Measurements from ENCODE around the gene SLC5A11.
A peak's percentile ranks its signal among the peaks of the same experiment; 100 is the strongest.

Gene SLC5A11

GRCh38 chr16:24826817-24827566 is 18.8 kb upstream of the SLC5A11 start:
- Histone ChIP-seq H3K23ac (ENCODE audit: low read length) (no peak overlapping the region), H2BK5ac (ENCODE audit: low read depth, low read length, poor library complexity) (no peak overlapping the region), H3K9me3 (ENCODE audit: insufficient read depth, low read depth, low read length) (no peaks in the 10 kb centered on the region), H3K27me3 (ENCODE audit: insufficient read depth, low read length) (no peaks in the 10 kb centered on the region), H2BK12ac (ENCODE audit: low read length) (no peak overlapping the region), H3K4me1 (ENCODE audit: control insufficient read depth in 1 of 2, insufficient read depth in 2 of 2, low read length in 2 of 2) (peaks cover 0 to 5% of the 10 kb centered on the region in 2 experiments), H4K12ac (ENCODE audit: low read depth, low read length) (no peak overlapping the region), H3K9ac (ENCODE audit: low read length) (no peak overlapping the region), H3K79me1 (ENCODE audit: low read length) (no peaks in the 10 kb centered on the region), H3K36me3 (ENCODE audit: control insufficient read depth in 1 of 2, insufficient read depth in 2 of 2, low read length in 2 of 2) (peaks cover 36 to 37% of the 10 kb centered on the region in 2 experiments), H4K91ac (ENCODE audit: low read depth, low read length) (no peak overlapping the region), H3K4me2 (ENCODE audit: low read length) (no peak overlapping the region), H2AK5ac (ENCODE audit: low read length) (no peak overlapping the region), H2AFZ (ENCODE audit: insufficient read depth, low read length, poor library complexity) (no peak overlapping the region), H3K27ac (ENCODE audit: low read depth, low read length) (no peak overlapping the region), H3K14ac (ENCODE audit: low read length) (no peak overlapping the region), H2BK120ac (ENCODE audit: insufficient read depth, low read length, poor library complexity) (no peak overlapping the region), H3K4me3 (ENCODE audit: low read depth, low read length) (no peak overlapping the region), H3K79me2 (ENCODE audit: control insufficient read depth, insufficient read depth, low read length, poor library complexity) (no peaks in the 10 kb centered on the region), H3K4ac (ENCODE audit: low read depth, low read length) (no peak overlapping the region), H3K18ac (ENCODE audit: low read length) (no peak overlapping the region), H4K8ac (ENCODE audit: low read depth, low read length) (no peak overlapping the region)
- no CpG with 5 or more reads among the region's 9 CpGs for WGBS (ENCODE audit: extremely low coverage, insufficient coverage, insufficient read length)
- DNase-seq = no peak

DNA sequence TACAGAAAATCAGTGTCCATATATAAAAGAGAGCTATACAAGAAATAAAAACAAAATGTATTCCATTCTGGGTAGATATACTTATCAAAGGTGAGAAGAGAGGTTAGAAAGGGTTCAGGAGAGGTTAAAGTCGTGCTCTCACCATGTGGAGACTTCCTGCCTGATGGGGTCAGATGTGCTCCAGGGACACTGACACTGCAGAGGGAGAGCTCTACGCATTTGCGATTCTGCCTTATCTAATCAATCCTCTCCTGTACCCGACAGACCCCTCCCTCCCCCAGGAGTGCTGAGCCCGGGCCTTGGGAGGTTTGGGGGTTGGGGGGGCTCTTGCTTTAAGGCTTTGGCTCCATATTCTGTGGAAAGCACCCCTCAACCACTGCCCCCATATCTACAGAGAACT is 16.6 kb upstream of the SLC5A11 start:
- WGBS (ENCODE audit: extremely low coverage, insufficient coverage, insufficient read length) = no CpG with 5 or more reads among the region's 5 CpGs
- Histone ChIP-seq H3K27me3 (ENCODE audit: insufficient read depth, low read length) (no peaks in the 10 kb centered on the region), H3K9me3 (ENCODE audit: insufficient read depth, low read depth, low read length) (peaks cover 5% of the 10 kb centered on the region), H2BK120ac (ENCODE audit: insufficient read depth, low read length, poor library complexity) (no peak overlapping the region), H3K9ac (ENCODE audit: low read length) (no peak overlapping the region), H2AFZ (ENCODE audit: insufficient read depth, low read length, poor library complexity) (no peak overlapping the region), H3K23ac (ENCODE audit: low read length) (no peak overlapping the region), H3K18ac (ENCODE audit: low read length) (no peak overlapping the region), H3K4me2 (ENCODE audit: low read length) (no peak overlapping the region), H3K79me2 (ENCODE audit: control insufficient read depth, insufficient read depth, low read length, poor library complexity) (no peaks in the 10 kb centered on the region), H3K36me3 (ENCODE audit: control insufficient read depth in 1 of 2, insufficient read depth in 2 of 2, low read length in 2 of 2) (peaks cover 19 to 20% of the 10 kb centered on the region in 2 experiments), H3K27ac (ENCODE audit: low read depth, low read length) (no peak overlapping the region), H3K4me3 (ENCODE audit: low read depth, low read length) (no peak overlapping the region), H4K8ac (ENCODE audit: low read depth, low read length) (no peak overlapping the region), H2BK5ac (ENCODE audit: low read depth, low read length, poor library complexity) (no peak overlapping the region), H2BK12ac (ENCODE audit: low read length) (no peak overlapping the region), H3K79me1 (ENCODE audit: low read length) (no peaks in the 10 kb centered on the region), H2AK5ac (ENCODE audit: low read length) (no peak overlapping the region), H4K91ac (ENCODE audit: low read depth, low read length) (no peak overlapping the region), H3K4me1 (ENCODE audit: control insufficient read depth in 1 of 2, insufficient read depth in 2 of 2, low read length in 2 of 2) (no peaks in the 10 kb centered on the region), H4K12ac (ENCODE audit: low read depth, low read length) (no peak overlapping the region), H3K4ac (ENCODE audit: low read depth, low read length) (no peak overlapping the region), H3K14ac (ENCODE audit: low read length) (no peak overlapping the region)
- no peak for DNase-seq

- DNase-seq = no peak
- no peak overlapping the region for H3K4ac ChIP-seq (ENCODE audit: low read depth, low read length)
- no peak overlapping the region for H4K12ac ChIP-seq (ENCODE audit: low read depth, low read length)
- H3K23ac ChIP-seq (ENCODE audit: low read length) = no peak overlapping the region
- WGBS (ENCODE audit: extremely low coverage, insufficient coverage, insufficient read length) = no CpG with 5 or more reads among the region's 6 CpGs
- H3K9me3 ChIP-seq (ENCODE audit: insufficient read depth, low read depth, low read length) = peaks cover 5% of the 10 kb centered on the region
- no peak overlapping the region for H3K27ac ChIP-seq (ENCODE audit: low read depth, low read length)
- no peak overlapping the region for H4K91ac ChIP-seq (ENCODE audit: low read depth, low read length)
- no peak overlapping the region for H4K8ac ChIP-seq (ENCODE audit: low read depth, low read length)
- no peak overlapping the region for H3K9ac ChIP-seq (ENCODE audit: low read length)
- H2AFZ ChIP-seq (ENCODE audit: insufficient read depth, low read length, poor library complexity) = no peak overlapping the region
- no peak overlapping the region for H3K4me2 ChIP-seq (ENCODE audit: low read length)
- no peak overlapping the region for H3K14ac ChIP-seq (ENCODE audit: low read length)
- no peaks in the 10 kb centered on the region for H3K79me1 ChIP-seq (ENCODE audit: low read length)
- H2BK5ac ChIP-seq (ENCODE audit: low read depth, low read length, poor library complexity) = no peak overlapping the region
- no peak overlapping the region for H2BK120ac ChIP-seq (ENCODE audit: insufficient read depth, low read length, poor library complexity)
- no peak overlapping the region for H3K4me3 ChIP-seq (ENCODE audit: low read depth, low read length)
- no peaks in the 10 kb centered on the region for H3K4me1 ChIP-seq (ENCODE audit: control insufficient read depth in 1 of 2, insufficient read depth in 2 of 2, low read length in 2 of 2)
- no peaks in the 10 kb centered on the region for H3K79me2 ChIP-seq (ENCODE audit: control insufficient read depth, insufficient read depth, low read length, poor library complexity)
- no peak overlapping the region for H2AK5ac ChIP-seq (ENCODE audit: low read length)
- H3K36me3 ChIP-seq (ENCODE audit: control insufficient read depth in 1 of 2, insufficient read depth in 2 of 2, low read length in 2 of 2) = peaks cover 2 to 5% of the 10 kb centered on the region in 2 experiments
- H3K27me3 ChIP-seq (ENCODE audit: insufficient read depth, low read length) = no peaks in the 10 kb centered on the region
- no peak overlapping the region for H3K18ac ChIP-seq (ENCODE audit: low read length)
- H2BK12ac ChIP-seq (ENCODE audit: low read length) = no peak overlapping the region
Observed at GRCh38 chr16:24833352-24833751, 12.4 kb upstream of the SLC5A11 start.

DNA sequence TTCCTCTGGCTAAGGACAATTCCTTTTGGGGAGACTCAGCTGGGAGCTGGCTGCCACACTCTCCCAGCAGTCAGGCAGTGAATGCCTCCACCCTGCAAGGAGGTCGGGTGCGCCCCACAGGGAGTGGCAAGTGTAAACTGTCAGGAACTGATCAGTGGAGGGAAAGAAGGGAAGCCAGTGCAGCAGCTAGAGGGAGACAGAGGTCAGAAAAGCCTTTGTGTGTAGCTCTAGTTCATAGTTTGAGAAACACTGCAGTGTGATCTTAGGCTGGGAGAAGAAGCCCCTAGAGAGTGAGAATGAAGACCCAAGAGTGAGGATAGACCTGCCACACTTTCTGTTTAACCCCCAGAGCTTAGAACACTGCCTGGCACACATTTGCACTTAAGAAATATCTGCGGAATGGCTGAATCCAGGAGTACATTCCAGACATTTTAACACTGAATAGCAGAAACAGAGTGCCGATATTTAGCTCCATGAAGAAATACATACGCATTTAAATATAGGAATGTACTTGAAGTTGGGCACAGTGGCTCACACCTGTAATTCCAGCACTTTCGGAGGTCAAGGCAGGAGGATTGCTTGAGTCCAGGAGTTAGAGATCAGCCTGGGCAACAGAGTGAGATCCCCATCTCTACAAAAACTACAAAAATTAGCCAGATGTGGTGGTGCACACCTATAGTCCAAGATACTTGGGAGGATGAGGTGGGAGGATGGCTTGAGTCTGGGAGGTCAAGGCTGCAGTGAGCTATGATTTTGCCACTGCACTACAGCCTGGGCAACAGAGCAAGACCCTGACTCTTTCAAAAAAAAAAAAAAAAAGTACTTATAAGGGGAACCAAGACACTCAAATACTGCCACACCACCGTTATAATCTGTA is 11.1 kb upstream of the SLC5A11 start:
- Histone ChIP-seq H3K23ac (ENCODE audit: low read length) (no peak overlapping the region), H3K27ac (ENCODE audit: low read depth, low read length) (no peak overlapping the region), H4K8ac (ENCODE audit: low read depth, low read length) (no peak overlapping the region), H3K14ac (ENCODE audit: low read length) (no peak overlapping the region), H2BK120ac (ENCODE audit: insufficient read depth, low read length, poor library complexity) (no peak overlapping the region), H2BK12ac (ENCODE audit: low read length) (no peak overlapping the region), H2AFZ (ENCODE audit: insufficient read depth, low read length, poor library complexity) (no peak overlapping the region), H3K4me1 (ENCODE audit: control insufficient read depth in 1 of 2, insufficient read depth in 2 of 2, low read length in 2 of 2) (no peaks in the 10 kb centered on the region), H4K91ac (ENCODE audit: low read depth, low read length) (no peak overlapping the region), H3K4me3 (ENCODE audit: low read depth, low read length) (no peak overlapping the region), H3K79me1 (ENCODE audit: low read length) (no peaks in the 10 kb centered on the region), H4K12ac (ENCODE audit: low read depth, low read length) (no peak overlapping the region), H3K27me3 (ENCODE audit: insufficient read depth, low read length) (no peaks in the 10 kb centered on the region), H3K9me3 (ENCODE audit: insufficient read depth, low read depth, low read length) (peaks cover 5% of the 10 kb centered on the region), H3K4ac (ENCODE audit: low read depth, low read length) (no peak overlapping the region), H3K4me2 (ENCODE audit: low read length) (no peak overlapping the region), H2BK5ac (ENCODE audit: low read depth, low read length, poor library complexity) (no peak overlapping the region), H3K18ac (ENCODE audit: low read length) (no peak overlapping the region), H3K79me2 (ENCODE audit: control insufficient read depth, insufficient read depth, low read length, poor library complexity) (no peaks in the 10 kb centered on the region), H2AK5ac (ENCODE audit: low read length) (no peak overlapping the region), H3K36me3 (ENCODE audit: control insufficient read depth in 1 of 2, insufficient read depth in 2 of 2, low read length in 2 of 2) (peaks cover under 1 to 2% of the 10 kb centered on the region in 2 experiments), H3K9ac (ENCODE audit: low read length) (no peak overlapping the region)
- DNase-seq = peak in 1 of 2 donors; percentile 64
- WGBS (ENCODE audit: extremely low coverage, insufficient coverage, insufficient read length) = no CpG with 5 or more reads among the region's 7 CpGs
